ENCODE data around the gene RBBP4.
"Not testable (repeated sequence)": the region's sequence is repeated elsewhere in the genome, so short reads cannot be mapped to it uniquely, and the experiment has no call there.

Gene RBBP4

GRCh38 chr1:32695098-32695904 lies 44.3 kb downstream of the RBBP4 start:
- FAIRE-seq (no peak), DNase-seq (ENCODE audit: insufficient read length, low spot score) (no peak)
- TF ChIP-seq CTCF (IDR thresholded peaks at IDR 0.05; ENCODE audit: insufficient read depth, missing control alignments), result no peak

- DNase-seq (ENCODE audit: insufficient read length, low spot score), result no peak
- no peak for TF ChIP-seq CTCF (IDR thresholded peaks at IDR 0.05; ENCODE audit: insufficient read depth, missing control alignments)
- FAIRE-seq, result no peak
Observed at GRCh38 chr1:32696041-32696440, 45.0 kb downstream of the RBBP4 start.

GRCh38 chr1:32696996-32697395 lies 46.0 kb downstream of the RBBP4 start:
- not testable (repeated sequence) for FAIRE-seq; DNase-seq (ENCODE audit: insufficient read length, low spot score)

GRCh38 chr1:32701421-32701911 lies 50.5 kb downstream of the RBBP4 start:
- DNase-seq (ENCODE audit: insufficient read length, low spot score) (no peak), FAIRE-seq (no peak)
- no peak for TF ChIP-seq CTCF (IDR thresholded peaks at IDR 0.05; ENCODE audit: insufficient read depth, missing control alignments)

- FAIRE-seq (no peak), DNase-seq (ENCODE audit: insufficient read length, low spot score) (no peak)
- no peak for TF ChIP-seq CTCF (IDR thresholded peaks at IDR 0.05; ENCODE audit: insufficient read depth, missing control alignments)
Observed at GRCh38 chr1:32701951-32702598, 51.1 kb downstream of the RBBP4 start.

GRCh38 chr1:32702599-32703478 lies 51.8 kb downstream of the RBBP4 start, which contains the start of gene SYNC:
SYNC (minus strand) TSS chr1:32702770; CDS start chr1:32702660, 110 bp downstream.
- TF ChIP-seq CTCF (IDR thresholded peaks at IDR 0.05; ENCODE audit: insufficient read depth, missing control alignments), result no peak
- FAIRE-seq, result no peak
- no peak for DNase-seq (ENCODE audit: insufficient read length, low spot score)
